ENCODE results near the gene OTUB1. TPM values are rescaled to one million over a fixed set of nuclear protein-coding genes. Genes with fewer than 3 reads are reported as not detected.
A peak's percentile ranks its signal among the peaks of the same experiment; 100 is the strongest.

Gene OTUB1
- total RNA-seq, result 10 to 100 TPM; 35.0 to 86.7 (median 50.4) TPM

- Histone ChIP-seq H3K27me3 (no peaks in the 10 kb centered on the region), H3K27ac (peak within 1 kb of the TSS; percentile 54 to 95 (median 90)), H3K4me3 (peak within 1 kb of the TSS; percentile 67 to 99 (median 93)), H3K9me3 (no peaks in the 10 kb centered on the region), H3K4me1 (peaks cover 0 to 28% (median 14%) of the 10 kb centered on the region in 4 donors), H3K36me3 (peaks cover 0 to 34% (median 0%) of the 10 kb centered on the region in 3 donors)
- DNase-seq (ENCODE audit: low spot score in 2 of 2), result peak; percentile 75
- TF ChIP-seq CTCF (IDR thresholded peaks at IDR 0.05) (peak in 1 of 5 experiments; percentile 42), POLR2A (IDR thresholded peaks at IDR 0.05) (peak in 1 of 2 donors; percentile 61), EP300 (IDR thresholded peaks at IDR 0.05) (peak; percentile 59 to 80)
- 0 to 1% methylated on average over 34 to 40 of the region's 63 CpGs for WGBS, 2 donors
Measured at GRCh38 chr11:63986156-63986931, at the start of gene OTUB1. Gene OTUB1 (plus strand): TSS chr11:63986438. CDS start chr11:63986457, 19 bp downstream.

GRCh38 chr11:63937713-63938478, 48.3 kb upstream of the OTUB1 start:
- H3K4me3 ChIP-seq, result peak overlapping the region; percentile 43 to 70 (median 64)

GRCh38 chr11:63938479-63939396, 47.5 kb upstream of the OTUB1 start, which contains the start of gene NAA40:
Gene NAA40 (plus strand): TSS chr11:63939002. CDS start chr11:63939097, 95 bp downstream.
- no peaks in the 10 kb centered on the region for H3K9me3 ChIP-seq
- DNase-seq (ENCODE audit: low spot score in 2 of 2), result peak; percentile 62 to 65
- H3K27me3 ChIP-seq, result no peaks in the 10 kb centered on the region
- H3K4me1 ChIP-seq, result peaks cover 0 to 22% (median 5%) of the 10 kb centered on the region in 4 donors
- TF ChIP-seq POLR2A (IDR thresholded peaks at IDR 0.05), result peak in 1 of 2 donors; percentile 29
- TF ChIP-seq EP300 (IDR thresholded peaks at IDR 0.05), result peak in 1 of 2 donors; percentile 45
- peak in 2 of 5 experiments; percentile 25 to 51 for TF ChIP-seq CTCF (IDR thresholded peaks at IDR 0.05)
- no peaks in the 10 kb centered on the region for H3K36me3 ChIP-seq
- H3K4me3 ChIP-seq, result peak within 1 kb of the TSS; percentile 43 to 70 (median 64)
- peak within 1 kb of the TSS; percentile 38 to 74 (median 68) for H3K27ac ChIP-seq
- 1% methylated on average over 38 to 72 of the region's 92 CpGs for WGBS, 2 donors

More at GRCh38 chr11:63937713-63938478, 48.3 kb upstream of the OTUB1 start:
- Histone ChIP-seq H3K27me3 (no peaks in the 10 kb centered on the region), H3K4me1 (peaks cover 0 to 22% (median 5%) of the 10 kb centered on the region in 4 donors), H3K36me3 (no peaks in the 10 kb centered on the region), H3K9me3 (no peaks in the 10 kb centered on the region), H3K27ac (peak overlapping the region in 3 of 4 donors; percentile 68 to 74 (median 68))
- DNase-seq (ENCODE audit: low spot score in 2 of 2), result no peak
- whole genome bisulfite sequencing, 2 donors, result 30 to 31% methylated on average over 30 of the region's 30 CpGs
- TF ChIP-seq POLR2A (IDR thresholded peaks at IDR 0.05) (no peak), CTCF (IDR thresholded peaks at IDR 0.05) (no peak), EP300 (IDR thresholded peaks at IDR 0.05) (no peak)

GRCh38 chr11:63939397-63939891, 46.8 kb upstream of the OTUB1 start:
- Histone ChIP-seq H3K4me1 (peaks cover 0 to 22% (median 5%) of the 10 kb centered on the region in 4 donors), H3K27me3 (no peaks in the 10 kb centered on the region), H3K4me3 (peak overlapping the region; percentile 43 to 70 (median 64)), H3K9me3 (no peaks in the 10 kb centered on the region), H3K27ac (peak overlapping the region; percentile 38 to 74 (median 68)), H3K36me3 (no peaks in the 10 kb centered on the region)
- no peak for DNase-seq (ENCODE audit: low spot score in 2 of 2)
- TF ChIP-seq POLR2A (IDR thresholded peaks at IDR 0.05) (no peak), CTCF (IDR thresholded peaks at IDR 0.05) (no peak), EP300 (IDR thresholded peaks at IDR 0.05) (no peak)
- 7 to 8% methylated on average over 19 to 26 of the region's 26 CpGs for WGBS, 2 donors

All from tibial nerve (tissue), 4 donors.